Choroid plexus epithelial cell (primary cell): ENCODE measurements around the gene NBAS.

Experiments
- DNase-seq: peaks from one replicate; pipeline ENCODE4 v3.0.0-alpha.2; 2010; ENCODE audit warnings: low read depth
- H3K4me3 ChIP-seq: 2 replicates; pipeline ENCODE4 v1.5.1; 2011; ENCODE audit warnings: low read depth, mild to moderate bottlenecking, control low read depth, low read length, moderate library complexity
- CTCF ChIP-seq: conservative IDR thresholded peaks from 2 replicates; pipeline ENCODE4 v1.5.1; 2011; ENCODE audit warnings: low read depth, mild to moderate bottlenecking, control low read depth, inconsistent platforms, low read length, moderate library complexity

Gene NBAS

GRCh38 chr2:15560140-15560987, 770 bp downstream of the NBAS start:
- H3K4me3 ChIP-seq = peak overlapping the region; percentile 78
- TF ChIP-seq CTCF = no peak
- DNase-seq = peak; percentile 48

- DNase-seq = no peak
- TF ChIP-seq CTCF = no peak
- H3K4me3 ChIP-seq = peak overlapping the region; percentile 78
Measured at GRCh38 chr2:15559379-15560139, 1.6 kb downstream of the NBAS start.

- no peak overlapping the region for H3K4me3 ChIP-seq
- DNase-seq = no peak
- TF ChIP-seq CTCF = no peak
Measured at GRCh38 chr2:15557887-15558311, 3.2 kb downstream of the NBAS start.

- no peak for TF ChIP-seq CTCF
- H3K4me3 ChIP-seq = no peak overlapping the region
- no peak for DNase-seq
Measured at GRCh38 chr2:15556311-15556930, 4.7 kb downstream of the NBAS start.

GRCh38 chr2:15555760-15556193, 5.4 kb downstream of the NBAS start:
- DNase-seq = no peak
- TF ChIP-seq CTCF = no peak
- H3K4me3 ChIP-seq = no peak overlapping the region

- no peak overlapping the region for H3K4me3 ChIP-seq
- no peak for TF ChIP-seq CTCF
- peak; percentile 35 for DNase-seq
Measured at GRCh38 chr2:15554525-15555218, 6.5 kb downstream of the NBAS start.
